Measurements from ENCODE around the gene FRMD6. TPM values are rescaled to one million over a fixed set of nuclear protein-coding genes. Genes with fewer than 3 reads are reported as not detected.

Gene FRMD6
- total RNA-seq, 1 experiment from 2014 or later = 9.6 TPM

- Histone ChIP-seq H3K23ac (ENCODE audit: insufficient read length, low read depth, low read length) (no peak overlapping the region), H3K27ac (ENCODE audit: insufficient read length, low read depth, low read length) (no peak overlapping the region), H2BK20ac (ENCODE audit: low read depth, low read length, poor library complexity, severe bottlenecking) (no peak overlapping the region), H3T11ph (ENCODE audit: low read length) (no peak overlapping the region), H4K8ac (replicated peaks; ENCODE audit: insufficient read length, low read depth, low read length) (no peak overlapping the region), H3K27me3 (ENCODE audit: insufficient read depth, low read length) (no peaks in the 10 kb centered on the region), H2BK5ac (ENCODE audit: insufficient read length, low read length) (no peak overlapping the region), H4K91ac (ENCODE audit: insufficient read length, low read depth, low read length) (no peak overlapping the region), H2AFZ (ENCODE audit: low read length) (no peak overlapping the region), H2AK5ac (ENCODE audit: insufficient read length, low read length) (no peak overlapping the region), H3K4me2 (ENCODE audit: insufficient read depth, insufficient read length, low read length) (no peak overlapping the region), H3K9ac (ENCODE audit: extremely low read depth, insufficient read length, low read length) (no peak overlapping the region), H4K5ac (ENCODE audit: insufficient read length, low read depth, low read length) (no peak overlapping the region), H3K23me2 (ENCODE audit: insufficient read length, low read depth, low read length, poor library complexity, severe bottlenecking) (no peaks in the 10 kb centered on the region), H2BK12ac (ENCODE audit: insufficient read length, low read depth, low read length) (no peak overlapping the region), H2BK15ac (ENCODE audit: low read depth, low read length) (no peak overlapping the region), H3K9me3 (ENCODE audit: control insufficient read depth, low read depth, low read length) (no peaks in the 10 kb centered on the region), H4K20me1 (ENCODE audit: control insufficient read depth, insufficient read depth, insufficient read length) (no peaks in the 10 kb centered on the region), H3K4me1 (ENCODE audit: insufficient read depth, low read length) (no peaks in the 10 kb centered on the region), H3K79me1 (ENCODE audit: insufficient read depth, low read depth, low read length, poor library complexity, severe bottlenecking) (no peaks in the 10 kb centered on the region), H3K18ac (ENCODE audit: insufficient read length, low read depth, low read length) (no peak overlapping the region), H3K4ac (ENCODE audit: low read depth, low read length) (no peak overlapping the region), H3K14ac (ENCODE audit: insufficient read depth, low read length) (no peak overlapping the region), H2BK120ac (ENCODE audit: low read depth, low read length, poor library complexity, severe bottlenecking) (no peak overlapping the region), H3K56ac (ENCODE audit: insufficient read length, low read depth, low read length) (no peak overlapping the region), H3K79me2 (ENCODE audit: insufficient read depth, low read length) (no peaks in the 10 kb centered on the region)
- Mint-ChIP-seq H3K9me3 (no peaks in the 10 kb centered on the region), H3K27me3 (ENCODE audit: low read depth) (no peaks in the 10 kb centered on the region), H3K4me1 (peaks cover 3 to 8% of the 10 kb centered on the region in 2 experiments), H3K36me3 (ENCODE audit: insufficient read depth in 1 of 3, low read depth in 3 of 3) (no peaks in the 10 kb centered on the region), H3K4me3 (no peak overlapping the region), H3K27ac (no peak overlapping the region; a peak in 2 of 7 replicates)
- no CpG with 5 or more reads among the region's 2 CpGs for WGBS (ENCODE audit: extremely low coverage, insufficient read length, low lambda C conversion rate)
- no peak for DNase-seq
- TF ChIP-seq CTCF (conservative IDR thresholded peaks at IDR 0.05) = no peak
Measured at GRCh38 chr14:51621654-51622053, 30.1 kb upstream of the FRMD6 start.

Data from H9 (cell line).